HG02759 (cell line): Measurements from ENCODE around the gene GLIS2.
A peak's percentile ranks its signal among the peaks of the same experiment; 100 is the strongest.

Experiments used
- ATAC-seq: cut with Tn5 transposase; IDR thresholded peaks from one replicate; pipeline ENCODE4 v1.9.1; 2021; ENCODE audit warnings: mild to moderate bottlenecking, moderate library complexity; ENCODE audit not compliant: unreplicated experiment

The GLIS2 gene

GRCh38 chr16:4369007-4369733 lies 53.3 kb downstream of the GLIS2 start:
- ATAC-seq, result no peak

GRCh38 chr16:4370151-4370550 lies 54.3 kb downstream of the GLIS2 start:
- ATAC-seq, result no peak

- no peak for ATAC-seq
Measured at GRCh38 chr16:4370570-4371356, 54.9 kb downstream of the GLIS2 start.

- ATAC-seq, result peak; percentile 81
Measured at GRCh38 chr16:4371357-4372000, 55.6 kb downstream of the GLIS2 start, which contains the start of gene VASN. Gene VASN (plus strand): TSS chr16:4371848. CDS start chr16:4380878, 9,030 bp downstream.

DNA sequence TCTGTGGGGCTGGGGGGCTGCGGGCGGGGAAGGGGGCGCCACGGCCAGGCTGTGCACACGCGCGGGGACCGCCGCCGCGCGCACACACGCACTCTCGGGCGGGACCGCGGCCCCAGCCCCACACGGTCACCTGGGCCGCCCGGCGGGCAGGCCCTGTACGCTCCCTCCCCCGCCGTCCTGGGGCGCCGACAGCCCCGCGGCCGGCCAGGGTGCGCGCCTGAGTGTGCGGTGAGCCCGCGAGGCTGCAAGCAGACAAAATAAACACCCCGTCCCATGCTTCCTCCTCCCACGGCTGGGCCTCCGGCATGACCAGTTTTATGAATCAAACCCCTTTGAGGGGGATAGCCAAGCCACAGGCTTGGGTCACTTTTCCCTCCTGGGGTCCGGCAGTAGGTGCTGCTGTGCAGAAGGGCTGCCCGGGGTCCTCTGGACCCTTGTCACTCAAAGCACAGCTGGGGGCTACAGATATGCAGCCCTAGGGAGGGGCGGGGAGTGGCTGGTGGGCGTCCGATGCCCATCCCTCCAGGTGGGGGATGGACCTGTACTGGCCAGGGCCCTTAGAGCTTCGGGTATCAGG lies 56.2 kb downstream of the GLIS2 start:
- ATAC-seq, result peak; percentile 42

- ATAC-seq, result no peak
Measured at GRCh38 chr16:4372578-4373355, 56.9 kb downstream of the GLIS2 start.

GRCh38 chr16:4373356-4373908 lies 57.6 kb downstream of the GLIS2 start:
- ATAC-seq, result no peak

DNA sequence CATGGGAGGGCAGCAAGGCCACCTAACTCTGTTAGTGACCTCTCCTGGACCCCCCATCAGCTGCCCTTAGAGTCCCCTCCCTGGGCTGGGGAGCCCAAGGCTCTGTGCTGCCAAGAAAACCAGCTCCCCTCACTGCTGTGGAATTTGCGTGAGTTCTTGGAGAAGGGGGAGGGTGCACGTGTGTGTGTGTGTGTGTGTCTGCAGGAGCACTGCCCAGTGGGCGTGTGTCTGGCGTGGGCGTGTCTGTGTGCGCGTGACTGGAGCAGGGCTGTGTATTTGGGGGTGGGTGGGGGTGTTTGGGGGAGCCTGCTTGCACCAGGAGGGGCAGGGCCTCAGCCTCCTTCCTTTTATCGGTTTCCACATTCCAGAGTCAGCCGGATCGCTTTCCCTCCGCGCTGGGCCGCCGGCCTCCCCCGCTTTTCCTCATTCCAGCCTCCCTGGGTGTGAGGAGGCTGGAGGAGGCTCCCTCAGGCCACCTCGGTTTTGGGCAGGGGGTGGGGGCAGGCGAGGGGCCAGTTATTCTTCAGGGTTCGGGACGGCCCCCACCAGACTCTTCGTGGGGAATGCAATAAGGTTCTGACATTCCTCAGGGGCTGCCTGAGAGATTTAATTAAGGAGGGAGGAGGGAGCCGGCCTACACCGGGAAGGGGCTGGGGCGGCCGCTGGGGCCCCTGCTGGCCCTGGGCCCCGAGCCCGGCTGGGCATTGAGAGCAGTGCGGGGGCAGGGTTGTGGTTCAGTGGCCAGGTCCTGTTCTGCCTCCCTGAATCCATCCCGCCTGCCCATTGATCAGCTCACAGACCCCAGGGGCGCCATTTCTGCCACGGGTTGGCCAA lies 58.3 kb downstream of the GLIS2 start:
- ATAC-seq, result no peak

GRCh38 chr16:4375717-4376116 lies 59.9 kb downstream of the GLIS2 start:
- no peak for ATAC-seq

DNA sequence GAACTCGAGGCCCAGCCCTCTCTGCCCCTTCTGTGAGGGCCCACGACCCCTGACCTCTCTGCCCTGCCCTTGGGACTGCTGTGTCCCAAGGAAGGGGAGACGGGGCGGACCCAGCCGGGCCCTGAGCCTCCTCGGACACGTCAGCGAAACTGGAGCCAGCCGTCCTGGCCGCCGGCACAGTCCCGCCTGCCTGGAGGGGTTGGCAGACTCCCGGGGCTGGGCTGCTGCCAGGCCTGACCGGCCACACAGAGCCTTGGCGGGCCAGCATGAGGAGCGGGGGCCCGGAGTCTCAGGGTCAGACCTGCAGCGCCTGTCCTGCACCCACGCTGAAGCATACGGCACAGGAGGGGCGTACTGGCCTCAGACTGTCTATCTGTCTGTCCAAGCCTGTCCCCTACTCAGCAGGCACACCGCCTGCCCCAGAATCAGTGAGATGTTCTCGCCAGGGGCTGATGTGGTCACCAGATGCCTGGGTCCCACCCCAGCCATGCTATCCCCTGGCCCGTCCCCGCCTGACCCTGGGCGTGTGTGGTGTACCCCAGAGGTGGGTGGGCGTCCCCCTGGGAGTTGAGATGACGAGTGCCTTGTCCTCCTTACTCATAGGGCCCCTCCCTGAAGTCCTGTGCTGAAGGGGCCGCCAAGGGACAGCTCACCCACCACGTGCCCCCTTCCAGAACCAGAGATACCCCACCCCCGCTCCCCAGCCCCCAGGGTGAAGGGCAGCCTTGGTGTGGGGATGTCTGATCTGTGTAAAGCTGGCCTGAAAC lies 60.4 kb downstream of the GLIS2 start:
- ATAC-seq, result no peak

DNA sequence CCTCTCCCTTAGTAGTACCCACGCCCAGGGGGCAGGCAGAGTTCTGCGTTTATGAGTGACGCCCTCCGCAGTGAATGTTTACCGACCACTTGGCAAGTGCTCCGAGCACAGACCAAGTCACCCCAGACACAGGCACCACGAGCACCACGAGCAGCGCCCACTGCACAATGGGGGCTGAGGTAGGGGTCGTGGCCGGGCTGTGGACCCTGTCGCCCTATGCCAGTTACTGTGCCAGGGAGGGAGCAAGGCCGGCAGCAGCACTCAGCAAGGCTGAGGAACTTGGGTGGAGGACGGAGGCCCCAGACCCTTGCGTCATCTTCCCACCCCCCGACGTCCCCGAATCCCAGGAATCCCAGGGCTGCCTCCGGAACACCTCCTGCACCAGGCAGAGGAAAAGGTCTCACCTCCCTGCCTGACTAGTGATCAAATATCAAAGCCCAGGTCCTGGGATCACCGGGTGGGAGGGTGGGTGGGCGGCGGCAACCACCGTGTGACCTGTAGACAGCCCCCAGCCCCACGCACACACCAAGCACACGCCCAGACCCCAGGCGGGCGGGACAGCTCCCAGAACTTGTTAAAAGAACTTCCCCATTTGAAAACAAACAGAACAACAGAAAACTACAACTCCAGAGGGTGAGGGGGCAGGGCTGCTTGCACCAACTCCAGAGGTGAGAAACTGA lies 61.2 kb downstream of the GLIS2 start:
- ATAC-seq, result no peak

GRCh38 chr16:4377573-4378154 lies 61.8 kb downstream of the GLIS2 start:
- ATAC-seq, result no peak

GRCh38 chr16:4378161-4378666 lies 62.3 kb downstream of the GLIS2 start:
- no peak for ATAC-seq

DNA sequence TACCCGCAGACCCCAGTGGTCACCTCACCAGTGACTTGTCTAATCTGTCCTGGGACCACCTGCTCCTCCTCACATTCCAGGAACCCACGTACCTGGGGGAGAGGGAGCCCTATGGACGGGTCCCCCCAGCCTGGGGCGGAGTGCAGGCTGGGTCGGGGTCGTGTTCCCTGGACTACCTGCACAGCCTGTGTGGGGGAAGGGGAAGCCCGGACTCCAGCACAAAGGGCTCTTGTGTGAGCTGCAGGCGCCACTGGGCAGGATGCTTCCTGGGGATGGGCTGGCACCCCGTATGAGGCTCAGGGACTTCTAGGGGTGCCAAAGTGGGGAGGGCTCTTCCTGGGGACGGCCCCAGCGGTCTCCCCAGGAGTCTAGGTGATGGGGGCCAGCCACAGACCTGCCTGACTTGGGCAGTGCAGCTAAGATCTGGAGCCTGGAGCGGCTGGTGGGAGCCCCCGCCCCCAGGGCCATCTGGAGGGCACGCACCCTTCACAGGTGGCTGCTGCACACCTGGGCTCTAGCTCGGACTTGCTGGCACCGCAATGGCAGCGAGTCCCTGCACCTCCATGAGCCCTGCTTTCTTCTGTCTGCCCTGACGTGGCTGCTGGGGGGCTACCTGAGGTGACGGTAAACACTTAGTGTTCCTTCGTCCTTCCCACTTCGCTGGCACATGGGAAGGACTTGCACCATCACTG lies 63.3 kb downstream of the GLIS2 start:
- no peak for ATAC-seq

GRCh38 chr16:4380119-4381063 lies 64.5 kb downstream of the GLIS2 start:
- no peak for ATAC-seq
